KMS-11 (cell line): ENCODE data around the gene PIP5K1C.

Experiments
- H2AFZ ChIP-seq: fragments of 200-600 bp; sonication (generic); 2 replicates; pipeline ENCODE4 v1.6.1; 2016; ENCODE audit warnings: antibody characterized with exemption, mixed run types, low read depth
- H3K27ac ChIP-seq: fragments of 200-600 bp; sonication (generic); 2 replicates; pipeline ENCODE4 v1.6.1; 2016; ENCODE audit warnings: mild to moderate bottlenecking, mixed run types
- H3K27me3 ChIP-seq: fragments of 200-600 bp; sonication (generic); 2 replicates; pipeline ENCODE4 v1.6.1; 2017; ENCODE audit warnings: mild to moderate bottlenecking, low read depth, mixed run types, moderate library complexity; ENCODE audit not compliant: insufficient read depth
- H3K36me3 ChIP-seq: fragments of 200-600 bp; sonication (generic); 2 replicates; pipeline ENCODE4 v1.6.1; 2017; ENCODE audit warnings: mild to moderate bottlenecking, mixed run types; ENCODE audit not compliant: insufficient read depth
- H3K4me1 ChIP-seq: fragments of 200-600 bp; sonication (generic); 2 replicates; pipeline ENCODE4 v1.6.1; 2016; ENCODE audit warnings: mild to moderate bottlenecking, low read depth, mixed run types; ENCODE audit not compliant: poor library complexity, severe bottlenecking
- H3K4me2 ChIP-seq: fragments of 200-600 bp; sonication (generic); 2 replicates; pipeline ENCODE4 v1.7.0; 2016; ENCODE audit warnings: mild to moderate bottlenecking, mixed run types
- H3K4me3 ChIP-seq: fragments of 200-600 bp; sonication (generic); IDR thresholded peaks from 2 replicates; pipeline ENCODE4 v1.6.1; 2017; ENCODE audit warnings: low read depth, low read length, mixed read lengths; ENCODE audit not compliant: insufficient read depth
- H3K79me2 ChIP-seq: fragments of 200-600 bp; sonication (generic); 2 replicates; pipeline ENCODE4 v1.6.1; 2016; ENCODE audit warnings: low read depth, mixed run types; ENCODE audit not compliant: insufficient read depth
- H3K9ac ChIP-seq: fragments of 200-600 bp; sonication (generic); 2 replicates; pipeline ENCODE4 v1.6.1; 2016; ENCODE audit warnings: mild to moderate bottlenecking, mixed run types
- H4K20me1 ChIP-seq: fragments of 200-600 bp; sonication (generic); 2 replicates; pipeline ENCODE4 v1.6.1; 2016; ENCODE audit warnings: mild to moderate bottlenecking, mixed run types; ENCODE audit not compliant: insufficient read depth
- TF ChIP-seq, protein P1 (sequence below): fragments of 200-600 bp; sonication (generic); conservative IDR thresholded peaks from 2 replicates; pipeline ENCODE4 v1.6.1; 2017; ENCODE audit warnings: low read depth, mild to moderate bottlenecking, antibody characterized with exemption, low read length, moderate library complexity, mixed read lengths

Gene PIP5K1C

DNA sequence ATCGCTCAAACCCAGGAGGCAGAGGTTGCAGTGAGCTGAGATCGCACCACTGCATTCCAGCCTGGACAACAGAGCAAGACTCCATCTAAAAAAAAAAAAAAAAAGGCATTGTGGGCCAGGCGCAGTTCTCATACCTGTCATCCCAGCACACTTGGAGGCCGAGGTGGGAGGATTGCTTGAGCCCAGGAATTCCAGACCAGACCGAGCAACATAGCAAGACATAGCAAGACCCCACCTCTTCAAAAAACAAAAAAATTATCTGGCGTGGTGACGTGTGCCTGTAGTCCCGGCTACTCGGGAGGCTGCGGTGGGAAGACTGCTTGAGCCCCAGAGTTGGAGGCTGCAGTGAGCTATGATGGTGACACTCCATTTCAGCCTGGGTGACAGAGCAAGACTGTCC, 18.0 kb downstream of the PIP5K1C start:
- H3K79me2 ChIP-seq: peaks cover 4% of the 10 kb centered on the region; the same call in 1 of the 2 replicates
- H3K4me2 ChIP-seq: no peak overlapping the region
- no peak overlapping the region for H3K4me3 ChIP-seq
- no peak overlapping the region for H2AFZ ChIP-seq
- peaks cover 19% of the 10 kb centered on the region for H3K4me1 ChIP-seq
- H4K20me1 ChIP-seq: no peaks in the 10 kb centered on the region
- H3K27me3 ChIP-seq: no peaks in the 10 kb centered on the region
- TF ChIP-seq, protein P1, sequence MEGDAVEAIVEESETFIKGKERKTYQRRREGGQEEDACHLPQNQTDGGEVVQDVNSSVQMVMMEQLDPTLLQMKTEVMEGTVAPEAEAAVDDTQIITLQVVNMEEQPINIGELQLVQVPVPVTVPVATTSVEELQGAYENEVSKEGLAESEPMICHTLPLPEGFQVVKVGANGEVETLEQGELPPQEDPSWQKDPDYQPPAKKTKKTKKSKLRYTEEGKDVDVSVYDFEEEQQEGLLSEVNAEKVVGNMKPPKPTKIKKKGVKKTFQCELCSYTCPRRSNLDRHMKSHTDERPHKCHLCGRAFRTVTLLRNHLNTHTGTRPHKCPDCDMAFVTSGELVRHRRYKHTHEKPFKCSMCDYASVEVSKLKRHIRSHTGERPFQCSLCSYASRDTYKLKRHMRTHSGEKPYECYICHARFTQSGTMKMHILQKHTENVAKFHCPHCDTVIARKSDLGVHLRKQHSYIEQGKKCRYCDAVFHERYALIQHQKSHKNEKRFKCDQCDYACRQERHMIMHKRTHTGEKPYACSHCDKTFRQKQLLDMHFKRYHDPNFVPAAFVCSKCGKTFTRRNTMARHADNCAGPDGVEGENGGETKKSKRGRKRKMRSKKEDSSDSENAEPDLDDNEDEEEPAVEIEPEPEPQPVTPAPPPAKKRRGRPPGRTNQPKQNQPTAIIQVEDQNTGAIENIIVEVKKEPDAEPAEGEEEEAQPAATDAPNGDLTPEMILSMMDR: no peak
- H3K9ac ChIP-seq: no peak overlapping the region
- no peaks in the 10 kb centered on the region for H3K36me3 ChIP-seq
- H3K27ac ChIP-seq: no peak overlapping the region

DNA sequence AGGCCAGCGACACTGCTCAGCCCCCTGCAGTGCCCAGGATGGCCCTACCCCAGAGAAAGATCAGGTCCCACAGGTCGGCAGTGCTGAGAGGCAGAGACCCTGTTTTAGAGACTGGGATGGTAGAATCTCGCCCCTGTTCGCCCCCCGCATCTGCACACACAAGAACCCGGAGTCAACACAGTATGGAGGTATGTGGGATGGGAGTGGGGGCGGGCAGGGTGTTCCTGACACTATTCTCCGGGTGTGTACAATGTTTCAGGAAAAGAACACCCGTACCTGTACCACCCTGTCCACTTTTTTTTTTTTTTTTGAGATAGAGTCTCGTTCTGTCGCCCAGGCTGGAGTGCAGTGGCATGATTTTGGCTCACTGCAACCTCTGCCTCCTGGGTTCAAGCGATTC, 19.3 kb downstream of the PIP5K1C start:
- no peaks in the 10 kb centered on the region for H4K20me1 ChIP-seq
- H3K36me3 ChIP-seq: no peaks in the 10 kb centered on the region
- H2AFZ ChIP-seq: no peak overlapping the region
- H3K4me3 ChIP-seq: no peak overlapping the region
- no peak overlapping the region for H3K4me2 ChIP-seq
- no peak overlapping the region for H3K9ac ChIP-seq
- no peaks in the 10 kb centered on the region for H3K27me3 ChIP-seq
- H3K4me1 ChIP-seq: peaks cover 6% of the 10 kb centered on the region
- TF ChIP-seq, protein P1: no peak
- no peak overlapping the region for H3K27ac ChIP-seq
- no peaks in the 10 kb centered on the region; the same call in 1 of the 2 replicates for H3K79me2 ChIP-seq

DNA sequence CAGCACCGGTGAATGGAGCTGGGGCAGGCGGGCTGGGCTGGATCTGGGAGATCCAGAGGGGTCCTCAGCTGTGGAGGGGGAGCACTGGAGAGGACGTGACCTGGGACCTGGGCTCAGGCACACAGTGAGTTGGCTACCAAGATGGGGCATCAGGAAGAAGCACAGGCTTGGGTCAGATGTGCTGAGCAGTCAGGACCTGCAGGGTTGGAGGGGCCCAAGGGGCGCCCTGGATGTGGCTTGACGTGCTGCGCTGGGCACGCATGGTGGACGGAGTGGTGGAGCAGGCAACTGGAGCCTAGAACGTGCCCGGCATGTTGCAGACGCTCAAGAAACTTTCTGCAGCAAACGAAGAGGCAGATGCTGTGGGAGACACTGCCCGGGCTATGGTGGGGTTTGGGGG, 20.7 kb downstream of the PIP5K1C start:
- no peaks in the 10 kb centered on the region for H3K79me2 ChIP-seq
- no peak overlapping the region for H3K9ac ChIP-seq
- H4K20me1 ChIP-seq: no peaks in the 10 kb centered on the region
- H3K27ac ChIP-seq: no peak overlapping the region
- H3K4me2 ChIP-seq: no peak overlapping the region
- H3K27me3 ChIP-seq: no peaks in the 10 kb centered on the region
- H3K36me3 ChIP-seq: no peaks in the 10 kb centered on the region
- no peak overlapping the region for H2AFZ ChIP-seq
- no peaks in the 10 kb centered on the region for H3K4me1 ChIP-seq
- H3K4me3 ChIP-seq: no peak overlapping the region
- TF ChIP-seq, protein P1: no peak

DNA sequence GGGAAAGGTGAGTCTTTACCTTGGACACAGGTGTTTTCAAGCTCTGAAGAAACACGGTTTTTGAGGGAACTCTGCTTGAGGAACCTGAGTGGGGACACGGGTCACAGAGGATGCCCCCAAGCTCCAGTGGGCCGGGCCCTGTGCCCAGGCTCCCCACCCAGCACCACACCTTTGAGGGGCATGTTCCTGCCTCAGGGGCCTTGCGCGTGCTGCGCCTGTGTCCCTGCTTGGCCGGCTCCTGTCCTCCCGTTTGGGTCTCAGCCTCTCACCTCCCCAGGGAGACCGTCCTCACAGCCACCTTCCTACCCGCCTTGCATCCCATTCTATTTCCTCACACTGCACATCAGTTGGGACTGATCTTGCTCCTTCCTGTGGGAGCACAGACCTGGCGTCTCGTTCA, 21.1 kb downstream of the PIP5K1C start:
- Histone ChIP-seq H3K79me2 (no peaks in the 10 kb centered on the region), H4K20me1 (no peaks in the 10 kb centered on the region), H3K27me3 (no peaks in the 10 kb centered on the region), H3K4me3 (no peak overlapping the region), H3K4me2 (no peak overlapping the region), H3K27ac (no peak overlapping the region), H3K36me3 (no peaks in the 10 kb centered on the region), H3K4me1 (no peaks in the 10 kb centered on the region), H3K9ac (no peak overlapping the region), H2AFZ (no peak overlapping the region)
- TF ChIP-seq, protein P1: no peak
